Osteoblast (primary cell): Measurements from ENCODE around the gene PTPRCAP. TPM values are rescaled to one million over a fixed set of nuclear protein-coding genes. Genes with fewer than 3 reads are reported as not detected.
"Not testable (repeated sequence)": the region's sequence is repeated elsewhere in the genome, so short reads cannot be mapped to it uniquely, and the experiment has no call there.

Experiments used
- DNase-seq: peaks from one replicate; pipeline ENCODE4 v3.0.0; 2011; ENCODE audit warnings: low spot score, mixed read lengths; ENCODE audit not compliant: insufficient read length; ENCODE audit errors: missing footprints
- H2AFZ ChIP-seq: 2 replicates; pipeline ENCODE4 v1.6.0; 2011; ENCODE audit warnings: mild to moderate bottlenecking, low read length
- H3K27ac ChIP-seq: 2 replicates; pipeline ENCODE4 v1.5.1; 2011; ENCODE audit warnings: mild to moderate bottlenecking, low read depth, low read length, moderate library complexity
- H3K27me3 ChIP-seq: 2 replicates; pipeline ENCODE4 v1.6.0; 2012; ENCODE audit warnings: mild to moderate bottlenecking, control low read depth, inconsistent platforms, low read length, moderate library complexity; ENCODE audit not compliant: insufficient read depth
- H3K36me3 ChIP-seq: 2 replicates; pipeline ENCODE4 v1.5.1; 2011; ENCODE audit warnings: mild to moderate bottlenecking, low read length, control low read depth, moderate library complexity; ENCODE audit not compliant: insufficient read depth
- H3K4me1 ChIP-seq: 2 replicates; pipeline ENCODE4 v1.5.1; 2011; ENCODE audit warnings: mild to moderate bottlenecking, low read length, control low read depth, moderate library complexity; ENCODE audit not compliant: insufficient read depth
- H3K4me2 ChIP-seq: 2 replicates; pipeline ENCODE4 v1.6.0; 2011; ENCODE audit warnings: mild to moderate bottlenecking, low read length; ENCODE audit not compliant: insufficient read depth
- H3K4me3 ChIP-seq: fragments of 200-600 bp; sonication (generic); 3 replicates; pipeline ENCODE4 v1.5.1; 2012; ENCODE audit warnings: mild to moderate bottlenecking, low read length, inconsistent platforms; ENCODE audit not compliant: insufficient read depth
- H3K79me2 ChIP-seq: 2 replicates; pipeline ENCODE4 v1.6.0; 2012; ENCODE audit warnings: mild to moderate bottlenecking, low read length, control low read depth, inconsistent platforms; ENCODE audit not compliant: insufficient read depth
- H3K9me3 ChIP-seq: 2 replicates; pipeline ENCODE4 v1.5.1; 2011; ENCODE audit warnings: low read depth, low read length, control low read depth
- H4K20me1 ChIP-seq: 2 replicates; pipeline ENCODE4 v1.6.0; 2012; ENCODE audit warnings: mild to moderate bottlenecking, low read length, control low read depth; ENCODE audit not compliant: insufficient read depth
- CTCF ChIP-seq: IDR thresholded peaks from 2 replicates; pipeline ENCODE4 v1.5.1; 2011; ENCODE audit warnings: mild to moderate bottlenecking, low read depth, low read length, moderate library complexity; ENCODE audit errors: extremely low read depth
- total RNA-seq: library from RNA; depleted of rRNA; stranded (reverse); fragments of >200 nt; gene quantifications from 2 replicates; pipeline ENCODE4 v1.2.3, GENCODE V29; 2012

The PTPRCAP gene
- total RNA-seq, 1 donor: 0.36 TPM

GRCh38 chr11:67483831-67484665 lies 46.6 kb upstream of the PTPRCAP start:
- Histone ChIP-seq H3K9me3 (no peaks in the 10 kb centered on the region), H3K4me1 (peaks cover 7% of the 10 kb centered on the region), H2AFZ (no peak overlapping the region), H3K36me3 (no peaks in the 10 kb centered on the region), H4K20me1 (peaks cover 12% of the 10 kb centered on the region), H3K27me3 (no peaks in the 10 kb centered on the region), H3K4me3 (peak overlapping the region; percentile 82), H3K4me2 (peak overlapping the region; percentile 82), H3K79me2 (peaks cover 25% of the 10 kb centered on the region), H3K27ac (no peak overlapping the region)
- TF ChIP-seq CTCF: no peak
- peak; percentile 36 for DNase-seq

GRCh38 chr11:67482827-67483798 lies 45.6 kb upstream of the PTPRCAP start, which contains the start of gene AIP:
TSS of gene AIP (plus strand) at chr11:67483026. CDS start at chr11:67483159, 133 bp downstream.
- Histone ChIP-seq H3K4me2 (peak within 1 kb of the TSS; percentile 82), H3K4me1 (peaks cover 7% of the 10 kb centered on the region), H4K20me1 (peaks cover 12% of the 10 kb centered on the region), H3K79me2 (peaks cover 25% of the 10 kb centered on the region), H3K9me3 (no peaks in the 10 kb centered on the region), H3K27me3 (no peaks in the 10 kb centered on the region), H3K36me3 (no peaks in the 10 kb centered on the region), H2AFZ (peak within 1 kb of the TSS; percentile 99), H3K27ac (peak within 1 kb of the TSS; percentile 86), H3K4me3 (peak within 1 kb of the TSS; percentile 82)
- peak; percentile 100 for DNase-seq
- no peak for TF ChIP-seq CTCF

GRCh38 chr11:67482275-67482826 lies 44.9 kb upstream of the PTPRCAP start:
- H3K27me3 ChIP-seq: no peaks in the 10 kb centered on the region
- H4K20me1 ChIP-seq: peaks cover 7% of the 10 kb centered on the region
- peak overlapping the region; percentile 99 for H2AFZ ChIP-seq
- peaks cover 7% of the 10 kb centered on the region for H3K4me1 ChIP-seq
- peaks cover 25% of the 10 kb centered on the region for H3K79me2 ChIP-seq
- no peaks in the 10 kb centered on the region for H3K36me3 ChIP-seq
- TF ChIP-seq CTCF: no peak
- H3K4me3 ChIP-seq: peak overlapping the region; percentile 82
- no peak for DNase-seq
- no peaks in the 10 kb centered on the region for H3K9me3 ChIP-seq
- H3K27ac ChIP-seq: peak overlapping the region; percentile 86
- peak overlapping the region; percentile 82 for H3K4me2 ChIP-seq

- not testable (repeated sequence) for H3K27ac ChIP-seq, H3K4me2 ChIP-seq, H4K20me1 ChIP-seq, H3K27me3 ChIP-seq, H3K79me2 ChIP-seq, H3K4me1 ChIP-seq, H2AFZ ChIP-seq, H3K36me3 ChIP-seq, H3K4me3 ChIP-seq, DNase-seq, H3K9me3 ChIP-seq
These were observed 40.0 kb upstream of the PTPRCAP start for GRCh38 chr11:67477344-67478050.

- H2AFZ ChIP-seq, DNase-seq, H3K4me3 ChIP-seq, H3K4me1 ChIP-seq, H3K79me2 ChIP-seq, H3K9me3 ChIP-seq, H3K27me3 ChIP-seq, H3K4me2 ChIP-seq, H3K27ac ChIP-seq, H4K20me1 ChIP-seq, H3K36me3 ChIP-seq: not testable (repeated sequence)
These were observed 39.2 kb upstream of the PTPRCAP start for GRCh38 chr11:67476692-67477091.
